Retinal pigment epithelial cell (primary cell): ENCODE data around the gene LAMA2.

Source experiments
- DNase-seq: peaks from one replicate; pipeline ENCODE4 v3.0.0-alpha.2; 2010; ENCODE audit warnings: low read depth
- H3K4me3 ChIP-seq: 2 replicates; pipeline ENCODE4 v1.5.1; 2011; ENCODE audit warnings: mild to moderate bottlenecking, low read length, control low read depth, moderate library complexity
- TF ChIP-seq, protein P1 (sequence below): conservative IDR thresholded peaks from 2 replicates; pipeline ENCODE4 v1.5.1; 2011; ENCODE audit warnings: low read depth, low read length, control low read depth, inconsistent platforms

LAMA2 gene

GRCh38 chr6:129276986-129277385, 394.0 kb downstream of the LAMA2 start:
- no peak for DNase-seq
- H3K4me3 ChIP-seq, result no peak overlapping the region
- TF ChIP-seq, protein P1, sequence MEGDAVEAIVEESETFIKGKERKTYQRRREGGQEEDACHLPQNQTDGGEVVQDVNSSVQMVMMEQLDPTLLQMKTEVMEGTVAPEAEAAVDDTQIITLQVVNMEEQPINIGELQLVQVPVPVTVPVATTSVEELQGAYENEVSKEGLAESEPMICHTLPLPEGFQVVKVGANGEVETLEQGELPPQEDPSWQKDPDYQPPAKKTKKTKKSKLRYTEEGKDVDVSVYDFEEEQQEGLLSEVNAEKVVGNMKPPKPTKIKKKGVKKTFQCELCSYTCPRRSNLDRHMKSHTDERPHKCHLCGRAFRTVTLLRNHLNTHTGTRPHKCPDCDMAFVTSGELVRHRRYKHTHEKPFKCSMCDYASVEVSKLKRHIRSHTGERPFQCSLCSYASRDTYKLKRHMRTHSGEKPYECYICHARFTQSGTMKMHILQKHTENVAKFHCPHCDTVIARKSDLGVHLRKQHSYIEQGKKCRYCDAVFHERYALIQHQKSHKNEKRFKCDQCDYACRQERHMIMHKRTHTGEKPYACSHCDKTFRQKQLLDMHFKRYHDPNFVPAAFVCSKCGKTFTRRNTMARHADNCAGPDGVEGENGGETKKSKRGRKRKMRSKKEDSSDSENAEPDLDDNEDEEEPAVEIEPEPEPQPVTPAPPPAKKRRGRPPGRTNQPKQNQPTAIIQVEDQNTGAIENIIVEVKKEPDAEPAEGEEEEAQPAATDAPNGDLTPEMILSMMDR, result no peak

DNA sequence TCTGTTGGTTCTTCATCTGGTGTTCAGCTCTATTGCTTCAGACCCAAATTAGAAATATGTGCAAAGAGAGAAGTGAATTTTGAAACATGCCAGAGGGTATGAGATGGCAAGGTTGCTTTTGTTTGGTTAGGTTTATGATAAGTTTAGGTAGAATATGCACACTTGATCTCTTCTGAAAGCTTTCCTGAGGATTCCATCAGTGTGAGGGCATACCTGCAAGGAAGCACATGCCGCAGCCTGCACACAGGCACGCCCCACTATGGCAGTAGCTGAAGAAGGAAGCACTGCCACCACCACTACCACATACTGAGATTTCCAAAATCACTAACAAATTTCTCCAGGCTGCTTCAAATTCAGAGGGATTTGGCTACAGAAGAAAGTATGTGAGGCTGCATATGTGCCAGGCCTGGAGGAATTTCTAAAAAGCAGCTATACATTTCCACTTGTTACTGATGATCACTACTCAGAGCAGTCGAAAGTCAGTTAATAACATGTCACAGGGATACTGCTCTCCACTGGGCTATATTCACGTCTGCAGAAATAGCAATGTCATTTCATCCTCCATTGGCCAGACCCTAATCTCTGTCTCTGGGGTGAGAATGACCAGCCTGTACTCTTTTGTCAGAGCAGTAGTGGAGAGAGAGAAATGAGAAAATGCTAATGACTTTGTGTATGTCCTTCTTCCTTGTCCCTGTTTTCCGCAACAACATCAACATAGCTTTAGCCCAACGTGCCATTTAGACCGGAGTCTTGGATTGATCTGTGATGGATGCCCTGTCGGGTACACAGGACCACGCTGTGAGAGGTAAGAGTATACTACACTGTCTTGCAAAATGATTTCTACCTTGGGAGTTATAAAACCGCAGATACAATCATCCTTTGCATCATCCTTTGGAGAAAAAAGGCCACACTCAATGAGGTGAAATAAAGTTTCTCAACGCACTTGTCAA, 396.7 kb downstream of the LAMA2 start:
- TF ChIP-seq, protein P1, result no peak
- no peak overlapping the region for H3K4me3 ChIP-seq
- DNase-seq, result no peak

- H3K4me3 ChIP-seq, result no peak overlapping the region
- TF ChIP-seq, protein P1, result no peak
- no peak for DNase-seq
Observed at GRCh38 chr6:129280293-129280644, 397.3 kb downstream of the LAMA2 start.

DNA sequence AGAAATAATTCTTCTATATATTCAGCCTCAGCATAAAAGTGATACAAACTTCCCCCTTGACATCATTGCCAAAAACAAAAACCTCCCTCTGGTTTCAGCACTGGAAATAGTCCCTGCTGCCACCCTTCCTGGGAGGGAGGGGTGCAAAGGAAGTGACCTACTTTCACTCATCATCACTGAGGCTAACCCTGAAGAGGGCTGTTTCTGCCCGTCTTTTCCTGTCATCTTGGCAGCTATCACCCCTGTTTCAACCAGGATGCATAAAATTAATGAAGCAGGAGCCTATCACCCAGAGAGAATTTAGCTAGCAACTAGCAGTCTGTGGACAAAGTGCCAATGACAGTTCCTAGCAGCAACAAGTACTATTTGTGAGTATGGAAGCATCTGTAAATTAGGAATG, 397.8 kb downstream of the LAMA2 start:
- TF ChIP-seq, protein P1, result no peak
- DNase-seq, result no peak
- H3K4me3 ChIP-seq, result no peak overlapping the region

DNA sequence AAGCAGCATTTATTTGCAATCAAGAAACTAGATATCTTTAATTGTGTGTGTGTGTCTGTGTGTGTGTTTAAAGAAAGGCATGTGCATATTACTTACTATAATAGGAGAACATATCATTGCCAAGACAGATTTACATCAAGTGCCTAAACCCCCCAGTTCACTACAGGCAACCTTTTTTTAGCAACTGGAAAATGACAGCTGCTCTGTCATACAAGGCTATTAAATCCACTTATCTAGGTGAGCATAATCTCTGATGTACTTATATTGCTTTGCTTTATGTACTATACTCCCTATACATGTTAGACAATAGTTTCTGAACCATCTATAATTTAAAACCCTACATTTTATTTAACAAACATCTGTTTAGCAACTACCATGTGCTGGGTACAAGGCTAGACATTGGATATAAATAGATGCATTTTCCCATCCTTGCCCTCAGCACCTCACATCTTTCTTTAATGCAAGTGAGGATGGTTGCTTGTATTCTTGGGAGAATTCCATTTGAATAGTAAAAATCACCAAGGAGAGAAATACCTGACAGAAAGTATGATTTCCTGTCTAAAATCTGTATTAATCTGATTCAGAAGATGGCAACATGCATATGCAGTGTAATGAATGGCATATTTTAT, 398.3 kb downstream of the LAMA2 start:
- TF ChIP-seq, protein P1, result no peak
- DNase-seq, result no peak
- H3K4me3 ChIP-seq, result no peak overlapping the region

DNA sequence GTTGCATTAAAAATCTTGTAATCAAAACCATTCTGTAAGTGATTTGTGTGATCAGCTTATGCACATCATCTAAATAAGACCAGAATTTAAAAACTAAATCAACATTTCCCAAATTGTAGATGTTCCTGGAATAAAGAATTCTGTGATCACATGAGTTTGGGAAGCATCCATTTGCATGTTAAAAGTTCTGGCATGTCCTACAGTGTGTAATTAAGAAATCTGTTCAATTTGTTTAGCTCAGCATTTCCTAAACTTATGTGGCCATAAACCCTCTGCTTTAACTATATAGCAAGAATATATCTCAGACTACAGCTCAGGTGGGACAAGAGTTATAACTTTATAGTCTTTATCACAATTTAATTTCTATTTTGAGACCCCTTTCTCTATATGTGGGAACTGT, 399.1 kb downstream of the LAMA2 start:
- DNase-seq, result no peak
- TF ChIP-seq, protein P1, result no peak
- no peak overlapping the region for H3K4me3 ChIP-seq
